ENCODE data around the gene MRPL14. TPM values are rescaled to one million over a fixed set of nuclear protein-coding genes. Genes with fewer than 3 reads are reported as not detected.

Gene MRPL14
- total and polyA plus RNA-seq, 2 of the 8 experiments (the other 6 are each of a cell fraction or from before 2014, with no cell fraction given), result 82.0 to 97.1 TPM

DNA sequence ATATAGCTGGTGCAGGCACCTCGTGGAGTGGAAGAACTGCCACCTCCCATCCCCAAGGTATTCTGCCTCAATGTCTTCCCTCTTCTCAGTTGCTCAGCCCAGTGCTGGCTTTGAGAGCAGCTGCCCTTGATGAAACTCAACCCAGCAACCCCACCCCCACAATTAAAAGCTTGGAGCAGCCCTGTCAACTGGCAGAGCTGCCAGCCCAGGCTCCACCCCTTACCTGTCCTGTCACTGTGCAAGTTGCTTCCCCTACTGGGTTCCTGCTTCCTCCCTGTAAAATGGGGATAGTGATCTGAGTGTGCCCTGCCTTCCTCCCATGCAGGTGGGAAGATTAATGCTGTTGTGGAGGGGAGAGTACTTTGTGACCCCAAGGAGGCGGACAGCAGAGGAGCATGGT lies 4.6 kb upstream of the MRPL14 start:
- H3K14ac ChIP-seq (ENCODE audit: insufficient read length), result no peak overlapping the region
- TF ChIP-seq CHD2 (IDR thresholded peaks at IDR 0.05; ENCODE audit: low read length) (no peak), EP300 (IDR thresholded peaks at IDR 0.05; ENCODE audit: borderline replicate concordance in 1 of 2, low read depth in 2 of 2, low read length in 2 of 2) (no peak), TAF1 (IDR thresholded peaks at IDR 0.05; ENCODE audit: low read depth, low read length) (no peak), EGR1 (IDR thresholded peaks at IDR 0.05; ENCODE audit: borderline replicate concordance, low read depth, low read length) (no peak), CEBPB (IDR thresholded peaks at IDR 0.05; ENCODE audit: low read depth, low read length) (no peak), ASH2L (IDR thresholded peaks at IDR 0.05; ENCODE audit: low read length) (no peak), NRF1 (IDR thresholded peaks at IDR 0.05; ENCODE audit: low read depth, low read length) (no peak), SIN3A (conservative IDR thresholded peaks at IDR 0.05 in 1 of 2, IDR thresholded peaks at IDR 0.05 in 1 of 2; ENCODE audit: low read depth in 1 of 2, low read length in 2 of 2) (no peak), RXRA (IDR thresholded peaks at IDR 0.05; ENCODE audit: insufficient read depth, low read depth, low read length) (no peak), NANOG (IDR thresholded peaks at IDR 0.05; ENCODE audit: insufficient read depth, low read depth, low read length, poor library complexity, severe bottlenecking) (no peak), BACH1 (IDR thresholded peaks at IDR 0.05; ENCODE audit: low read length) (no peak), KDM5A (IDR thresholded peaks at IDR 0.05; ENCODE audit: low read length) (no peak), BRCA1 (IDR thresholded peaks at IDR 0.05; ENCODE audit: low read depth, low read length) (no peak)
- H3K56ac ChIP-seq (replicated peaks; ENCODE audit: insufficient read length, low read depth, low read length), result no peak overlapping the region
- no peaks in the 10 kb centered on the region for H3K27me3 ChIP-seq (replicated peaks in 1 of 4; ENCODE audit: control insufficient read depth in 3 of 4, extremely low read depth in 1 of 4, insufficient read depth in 3 of 4, low read length in 3 of 4)
- H3K23ac ChIP-seq (ENCODE audit: insufficient read length), result no peak overlapping the region
- peaks cover 10 to 18% of the 10 kb centered on the region in 2 experiments for H4K20me1 ChIP-seq (replicated peaks in 1 of 2; ENCODE audit: control insufficient read depth in 1 of 2, insufficient read depth in 2 of 2, low read length in 2 of 2)
- POLR2A ChIA-PET (ENCODE audit: partially characterized antibody), result interaction anchor here (0.7 to 2.0 kb wide), 10 partner anchors 10 to 181 kb away, joined by 3 to 5 read pairs (median 4); partner anchors contain the start of gene AARS2
- H4K8ac ChIP-seq (ENCODE audit: extremely low read depth, insufficient read depth, low read length), result no peak overlapping the region
- H3K36me3 ChIP-seq (ENCODE audit: control insufficient read depth in 2 of 4, insufficient read depth in 4 of 4, low read length in 3 of 4), result peaks cover 0 to 3% (median 1%) of the 10 kb centered on the region in 4 experiments; a peak in 3 of 8 replicates
- no peak overlapping the region for H3K4me2 ChIP-seq (ENCODE audit: insufficient read depth in 1 of 2, low read depth in 2 of 2, low read length in 2 of 2)
- no peak for DNase-seq (ENCODE audit: low read depth in 1 of 2, low spot score in 2 of 2)
- CTCF ChIA-PET (ENCODE audit: partially characterized antibody), result interaction anchor here (0.7 to 11.1 kb wide), 19 partner anchors 10 to 1535 kb away, joined by 3 to 128 read pairs (median 5); partner anchors contain the start of gene SLC29A1
- H3K9me3 ChIP-seq (ENCODE audit: insufficient read depth in 2 of 2, low read depth in 1 of 2, low read length in 1 of 2), result no peaks in the 10 kb centered on the region
- H3K23me2 ChIP-seq (ENCODE audit: low read depth, low read length), result peaks cover 5% of the 10 kb centered on the region; the same call in 1 of the 2 replicates
- H2BK5ac ChIP-seq (ENCODE audit: low read depth, low read length), result no peak overlapping the region
- WGBS, 2 experiments (ENCODE audit: extremely low coverage in 1 of 2, insufficient coverage in 1 of 2, insufficient read length in 1 of 2, insufficient replicate concordance in 2 of 2, low coverage in 1 of 2, low lambda C conversion rate in 2 of 2, missing lambda C conversion rate in 1 of 2), result 71% methylated on average over 2 of the region's 2 CpGs; no CpG with 5 or more reads in 1 of the 2 experiments
- no peak overlapping the region for H4K91ac ChIP-seq (replicated peaks; ENCODE audit: insufficient read length, low read length)
- FAIRE-seq, result no peak
- H2BK15ac ChIP-seq (ENCODE audit: low read length), result no peak overlapping the region
- peaks cover under 1 to 17% of the 10 kb centered on the region in 2 experiments; a peak in 3 of 4 replicates for H3K79me2 ChIP-seq (ENCODE audit: control insufficient read depth in 1 of 2, insufficient read depth in 2 of 2, low read length in 2 of 2)
- H3K4me3 ChIP-seq (ENCODE audit: extremely low read depth in 1 of 4, insufficient read depth in 2 of 4, low read depth in 3 of 4, low read length in 4 of 4), result no peak overlapping the region
- no peak overlapping the region for H3K27ac ChIP-seq (ENCODE audit: low read depth, low read length)
- H2BK12ac ChIP-seq (ENCODE audit: low read depth, low read length), result no peak overlapping the region
- 0 out of 2 replicates have a peak overlapping the region, but pooled peaks have one; percentile 72 for H2BK20ac ChIP-seq (ENCODE audit: low read length)
- peaks cover 7% of the 10 kb centered on the region for H3K79me1 ChIP-seq (ENCODE audit: low read depth, low read length)
- H2BK120ac ChIP-seq (replicated peaks; ENCODE audit: low read depth, low read length), result no peak overlapping the region
- H2AFZ ChIP-seq (ENCODE audit: low read length), result no peak overlapping the region
- H4K5ac ChIP-seq (ENCODE audit: insufficient read length, low read depth, low read length), result no peak overlapping the region
- no peak overlapping the region for H3K4ac ChIP-seq (replicated peaks; ENCODE audit: insufficient read length, low read depth, low read length)
- no peak overlapping the region for H2AK5ac ChIP-seq (ENCODE audit: low read depth, low read length)
- H3K4me1 ChIP-seq (replicated peaks in 1 of 4; ENCODE audit: control insufficient read depth in 3 of 4, insufficient read depth in 4 of 4, low read length in 3 of 4), result peaks cover 8 to 19% (median 15%) of the 10 kb centered on the region in 4 experiments
- no peak overlapping the region for H3K9ac ChIP-seq (replicated peaks in 1 of 4; ENCODE audit: extremely low read depth in 1 of 4, low read depth in 3 of 4, low read length in 3 of 4)
- no peak overlapping the region for H3K18ac ChIP-seq (ENCODE audit: extremely low read depth, low read length)
